Endometrial microvascular endothelial cells (primary cell): ENCODE results near the gene WDR90. TPM values are rescaled to one million over a fixed set of nuclear protein-coding genes. Genes with fewer than 3 reads are reported as not detected.

Experiments
- in situ Hi-C: cut with HindIII; loops from 2 replicates; pipeline ENCODE4 v1.10.0; 2017; ENCODE audit warnings: low sequenced_read_pairs, low pct_unique_long_range_greater_than_20kb; ENCODE audit errors: inconsistent ontology term
- total RNA-seq: library from RNA; depleted of rRNA; stranded (reverse); fragments of >200 nt; gene quantifications from one replicate; pipeline ENCODE4 v1.2.3, GENCODE V29; 2015; ENCODE audit errors: inconsistent ontology term

WDR90 gene
- total RNA-seq, 1 donor from 2014 or later = 39.7 TPM

DNA sequence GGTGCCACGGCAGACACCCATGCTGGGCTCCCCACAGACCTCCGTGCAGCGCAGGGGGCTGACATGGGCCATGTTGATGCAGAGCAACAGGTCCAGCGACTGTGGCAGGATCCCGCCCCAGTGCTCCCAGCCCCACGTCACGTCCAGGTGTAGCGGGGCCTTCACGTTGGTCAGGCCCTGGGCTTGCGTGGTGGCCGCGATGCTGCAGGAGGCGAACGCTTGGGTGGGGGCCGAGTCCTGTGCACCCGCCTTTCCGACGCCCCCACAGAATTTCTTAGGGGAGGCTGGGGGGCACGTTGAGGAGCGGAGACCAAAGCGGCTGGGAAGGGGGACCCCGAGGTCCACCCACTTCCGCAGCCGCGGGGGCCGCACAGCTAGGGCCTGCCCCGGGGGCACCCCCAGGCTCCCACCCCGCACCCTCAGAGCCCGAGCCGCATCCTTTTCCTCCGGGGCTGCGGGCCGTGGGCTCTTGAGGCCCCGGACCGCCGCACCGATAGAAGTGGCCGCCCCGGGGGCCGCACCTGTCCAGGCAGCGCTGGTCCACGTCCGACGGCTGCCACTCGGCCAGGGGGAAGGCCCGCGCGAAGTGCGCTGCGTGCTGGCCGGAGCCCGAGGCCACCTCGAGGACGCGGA lies 13.5 kb upstream of the WDR90 start:
- in situ Hi-C loops = no loop called here

DNA sequence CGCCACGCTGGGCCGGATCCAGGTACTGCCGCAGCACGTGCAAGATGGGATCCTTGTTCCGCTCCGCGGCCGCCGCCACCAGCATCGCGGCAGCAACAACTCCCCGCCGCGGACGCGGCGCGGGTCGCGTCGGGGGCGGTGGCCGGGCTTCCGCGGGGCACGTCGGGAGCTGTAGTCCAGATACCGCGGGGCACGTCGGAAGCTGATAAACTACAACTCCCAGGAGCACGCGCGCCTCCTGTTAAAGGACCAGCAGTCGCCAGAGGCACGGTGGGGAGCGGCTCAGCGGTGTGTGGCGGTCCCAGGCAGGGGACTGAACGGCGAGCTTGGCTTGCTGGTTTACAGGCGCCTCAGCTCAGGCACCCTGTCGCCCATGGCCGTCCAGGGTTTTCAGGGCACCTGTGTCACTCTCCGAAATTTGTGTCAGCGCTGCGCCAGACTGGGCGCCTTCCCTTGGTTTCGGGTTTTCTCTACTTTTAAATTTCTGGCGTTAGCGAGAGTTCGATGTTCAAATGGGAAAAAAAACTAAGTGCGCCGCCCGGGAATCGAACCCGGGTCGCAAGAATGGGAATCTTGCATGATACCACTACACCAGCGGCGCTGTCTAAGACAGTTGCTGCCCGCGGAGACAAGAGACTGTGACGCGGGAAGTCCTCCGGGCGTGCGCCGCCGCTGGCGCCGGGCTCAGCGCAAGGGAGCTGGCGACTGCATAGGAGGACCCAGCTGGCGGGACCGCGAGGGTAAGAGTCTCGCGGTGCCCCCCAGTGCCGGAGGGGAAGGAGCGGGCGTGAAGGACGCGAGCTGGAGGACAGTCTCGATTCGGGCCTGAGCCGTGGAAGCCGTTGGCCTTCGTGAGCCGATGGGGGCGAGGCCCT lies 12.7 kb upstream of the WDR90 start, which contains the start of gene METTL26:
METTL26 (minus strand) TSS at position 100 of the 875 bp plus-strand sequence; CDS start at position 85, 15 bp downstream.
- in situ Hi-C loops = no loop called here

DNA sequence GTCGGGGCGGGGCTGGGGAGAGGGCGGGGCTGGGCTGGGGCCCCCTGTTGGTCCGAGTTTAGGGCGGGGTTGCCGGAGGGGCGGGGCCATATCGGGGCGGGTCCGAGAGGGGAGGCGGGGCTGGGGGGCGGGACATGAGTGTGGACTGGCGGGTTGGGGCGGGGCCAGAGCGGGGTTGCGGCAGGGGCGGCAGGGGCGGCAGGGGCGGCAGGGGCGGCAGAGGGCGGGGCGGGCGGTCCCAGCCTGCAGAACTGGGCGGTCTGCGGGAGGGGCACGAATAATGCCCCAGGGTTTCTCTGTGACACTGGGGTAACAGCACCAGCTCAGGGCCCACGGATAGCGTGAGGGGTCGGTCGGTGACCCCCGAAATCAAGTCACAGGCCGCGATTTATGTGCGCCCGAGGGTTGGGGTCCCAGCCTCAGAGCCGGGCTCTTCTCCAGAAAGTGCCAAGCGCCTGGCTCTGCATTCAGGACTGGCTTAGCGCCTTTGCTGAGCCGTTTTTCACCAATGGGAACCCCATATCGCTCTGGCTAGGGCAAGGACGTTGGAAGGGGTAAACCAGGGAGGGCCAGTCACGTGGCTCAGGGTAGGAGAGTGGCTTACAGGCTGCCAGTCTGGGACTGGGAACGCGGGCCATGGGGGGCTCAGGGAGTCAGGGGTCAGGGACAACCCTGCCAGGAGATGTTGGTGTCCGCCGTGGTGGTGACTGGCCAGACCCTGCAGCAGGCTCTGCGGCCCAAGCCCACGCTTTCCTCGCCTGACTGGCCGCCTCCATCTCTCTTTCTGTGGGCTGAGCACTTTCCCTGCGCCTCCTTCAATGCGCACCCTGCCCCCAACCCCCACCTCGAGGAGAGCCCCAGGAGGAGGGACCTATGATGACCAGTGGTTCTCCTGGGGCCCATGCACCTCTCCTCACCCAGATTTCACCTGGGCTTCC lies 11.8 kb upstream of the WDR90 start:
- in situ Hi-C loops = no loop called here

GRCh38 chr16:638034-638543 lies 11.1 kb upstream of the WDR90 start:
- in situ Hi-C loops = no loop called here

- in situ Hi-C loops = no loop called here
These were observed 10.3 kb upstream of the WDR90 start for GRCh38 chr16:638836-639235.

- in situ Hi-C loops = no loop called here
These were observed 8.6 kb upstream of the WDR90 start for GRCh38 chr16:640614-641013.

DNA sequence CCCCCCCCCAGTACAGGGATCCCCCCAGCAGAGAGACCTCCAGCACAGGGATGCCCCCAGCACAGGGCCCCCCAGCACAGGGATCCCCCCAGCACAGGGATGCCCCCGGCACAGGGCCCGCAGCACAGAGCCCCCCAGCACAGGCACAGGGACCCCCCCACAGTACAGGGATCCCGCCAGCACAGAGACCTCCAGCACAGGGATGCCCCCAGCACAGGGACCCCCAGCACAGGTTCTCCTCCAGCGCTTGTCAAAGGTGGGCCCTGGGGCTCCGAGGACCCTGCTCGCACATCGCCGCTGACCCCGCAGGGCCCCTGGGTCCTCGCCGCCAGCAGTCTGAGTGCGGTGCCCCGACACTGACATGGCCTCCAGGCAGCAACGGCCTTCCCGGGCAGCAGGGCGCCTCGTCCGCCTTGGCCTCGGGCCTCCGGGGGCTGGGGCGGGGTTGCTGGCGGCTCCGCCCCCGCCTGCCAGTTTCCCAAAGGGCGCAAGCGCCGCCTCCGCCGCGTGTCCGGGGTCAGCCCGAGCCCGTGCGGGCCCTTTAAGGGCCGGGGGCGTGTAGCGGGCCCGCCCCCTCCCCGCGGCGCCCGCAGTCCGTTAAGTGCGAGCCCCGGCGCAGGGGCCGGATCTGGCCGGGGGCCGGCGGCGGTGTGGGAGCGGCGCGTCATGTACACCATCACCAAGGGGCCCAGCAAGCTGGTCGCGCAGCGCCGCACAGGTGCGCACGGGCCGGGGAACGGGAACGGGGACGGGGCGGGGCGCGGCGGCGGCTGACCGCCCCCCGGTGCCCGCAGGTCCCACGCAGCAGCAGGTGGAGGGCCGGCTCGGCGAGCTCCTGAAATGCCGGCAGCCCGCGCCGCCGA lies 7.6 kb upstream of the WDR90 start, which contains the start of gene MCRIP2:
MCRIP2 (plus strand) TSS at position 503 of the 863 bp plus-strand sequence; CDS start at position 667, 164 bp downstream.
- in situ Hi-C loops = no loop called here

GRCh38 chr16:642189-643049 lies 6.7 kb upstream of the WDR90 start:
- in situ Hi-C loops = no loop called here

DNA sequence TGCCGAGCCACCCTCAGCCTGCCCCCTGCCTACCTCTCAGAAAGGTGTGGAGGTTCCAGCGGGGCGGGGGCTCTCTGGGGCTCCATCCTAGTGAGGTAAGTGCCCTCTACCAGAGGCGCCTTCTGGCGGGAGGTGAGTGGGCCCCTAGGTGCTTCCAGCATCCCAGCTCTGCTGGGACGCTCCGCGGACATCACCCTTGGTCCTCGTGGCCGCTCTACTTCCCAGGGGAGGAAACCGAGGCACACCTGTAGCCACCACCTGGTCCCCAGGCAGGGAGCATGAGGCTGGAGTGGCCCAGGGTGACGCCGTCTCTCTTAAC lies 6.2 kb upstream of the WDR90 start:
- in situ Hi-C loops = no loop called here

GRCh38 chr16:644556-644955 lies 4.6 kb upstream of the WDR90 start:
- in situ Hi-C loops = no loop called here

- in situ Hi-C loops = no loop called here
These were observed 3.1 kb upstream of the WDR90 start for GRCh38 chr16:645852-646678.

GRCh38 chr16:646679-647172 lies 2.4 kb upstream of the WDR90 start:
- in situ Hi-C loops = no loop called here

GRCh38 chr16:647173-647902 lies 1.8 kb upstream of the WDR90 start:
- in situ Hi-C loops = no loop called here

DNA sequence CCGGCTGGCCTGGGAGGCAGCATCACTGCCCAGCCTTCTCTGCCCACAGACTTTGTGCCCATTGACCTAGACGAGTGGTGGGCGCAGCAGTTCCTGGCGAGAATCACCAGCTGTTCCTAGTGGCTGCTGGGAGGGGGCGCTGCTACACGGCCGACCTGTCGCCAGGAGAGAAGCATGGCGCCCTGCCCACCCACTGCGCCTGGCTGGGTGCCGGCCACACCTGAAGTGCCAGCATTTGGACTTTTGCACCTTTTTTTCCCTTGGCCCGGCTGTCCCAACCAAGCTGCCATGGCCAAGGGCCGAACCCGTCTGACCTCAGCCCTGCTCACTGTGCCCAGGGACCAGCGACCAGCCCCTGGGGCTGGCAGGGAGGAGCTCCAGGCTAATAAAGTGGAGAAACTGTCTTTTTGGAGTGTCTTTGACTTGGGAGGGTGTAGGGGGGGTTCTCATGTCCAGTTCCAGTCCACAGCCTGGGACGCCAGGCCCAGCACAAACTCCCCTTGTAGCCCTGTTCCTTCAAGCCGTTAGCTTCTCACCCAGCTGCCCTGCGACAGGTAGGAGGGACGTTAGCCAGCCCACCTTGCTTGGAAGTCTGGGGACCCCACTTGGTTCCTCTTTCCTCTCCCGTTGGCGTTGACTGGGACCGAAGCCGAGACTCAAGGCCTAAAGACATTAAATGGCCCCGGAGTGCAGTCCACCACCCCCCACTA lies 939 bp upstream of the WDR90 start:
- in situ Hi-C loops = no loop called here

DNA sequence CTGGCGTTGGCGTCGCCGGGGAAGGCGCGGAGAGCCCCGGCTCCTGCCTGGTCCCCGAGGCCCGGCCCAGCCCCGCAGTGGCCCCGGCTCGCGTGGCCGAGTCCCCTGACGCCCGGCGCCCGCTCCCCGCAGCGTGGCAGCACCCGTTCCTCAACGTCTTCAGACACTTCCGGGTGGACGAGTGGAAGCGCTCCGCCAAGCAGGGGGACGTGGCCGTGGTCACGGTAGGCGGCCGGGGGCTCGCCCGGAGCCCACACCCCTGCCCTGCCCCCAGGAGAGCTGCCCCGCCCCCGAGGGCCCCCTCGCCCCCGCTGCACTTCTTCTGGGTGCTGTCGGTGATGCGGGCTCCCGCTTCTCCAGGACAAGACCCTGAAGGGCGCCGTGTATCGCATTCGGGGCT lies 466 bp downstream of the WDR90 start:
- in situ Hi-C loops = no loop called here
